Liver (tissue), 9 donors: ENCODE measurements around the gene HOXA1. TPM values are rescaled to one million over a fixed set of nuclear protein-coding genes. Genes with fewer than 3 reads are reported as not detected.

Source experiments
- DNase-seq: peaks from one replicate; pipeline ENCODE4 v3.0.0-alpha.2; 2017; ENCODE audit warnings: low spot score
- H3K27ac ChIP-seq, 2 donors: one replicate each; pipeline ENCODE4 v1.7.0; 2013; ENCODE audit warnings: inconsistent platforms in 2 of 2, low read length in 2 of 2, control low read depth in 1 of 2, low read depth in 1 of 2, mild to moderate bottlenecking in 1 of 2
- H3K27me3 ChIP-seq, 4 donors: one replicate each; pipeline versions ENCODE4 v1.6.1 to v1.7.0; 2013; ENCODE audit warnings: low read length in 3 of 4, inconsistent platforms in 1 of 4, mild to moderate bottlenecking in 1 of 4, moderate library complexity in 1 of 4; ENCODE audit not compliant: control insufficient read depth in 4 of 4, insufficient read depth in 4 of 4
- H3K36me3 ChIP-seq, 4 donors: one replicate each; pipeline versions ENCODE4 v1.6.1 to v1.7.0; 2013; ENCODE audit warnings: low read length in 3 of 4, mild to moderate bottlenecking in 3 of 4, low read depth in 1 of 4, moderate library complexity in 1 of 4; ENCODE audit not compliant: control insufficient read depth in 4 of 4, insufficient read depth in 3 of 4
- H3K4me1 ChIP-seq, 4 donors: one replicate each; pipeline versions ENCODE4 v1.6.1 to v1.7.0; 2013; ENCODE audit warnings: low read length in 3 of 4, mild to moderate bottlenecking in 3 of 4, moderate library complexity in 1 of 4; ENCODE audit not compliant: control insufficient read depth in 4 of 4, insufficient read depth in 4 of 4
- H3K4me3 ChIP-seq, 3 donors: one replicate each; pipeline versions ENCODE4 v1.6.1 to v1.7.0; 2013; ENCODE audit warnings: low read length in 3 of 3, control low read depth in 1 of 3, low read depth in 1 of 3, mild to moderate bottlenecking in 1 of 3
- H3K9ac ChIP-seq, 2 donors: one replicate each; pipeline ENCODE4 v1.7.0; 2013; ENCODE audit warnings: low read length in 2 of 2, mild to moderate bottlenecking in 2 of 2, moderate library complexity in 2 of 2, control low read depth in 1 of 2, low read depth in 1 of 2
- H3K9me3 ChIP-seq, 4 donors: one replicate each; pipeline versions ENCODE4 v1.6.1 to v1.7.0; 2013; ENCODE audit warnings: low read length in 3 of 4; ENCODE audit not compliant: control insufficient read depth in 4 of 4
- CTCF ChIP-seq: fragments of 150-350 bp; IDR thresholded peaks from 2 replicates; pipeline ENCODE4 v1.5.1; 2017; ENCODE audit warnings: improper control_type of control experiment, low read depth, low read length; ENCODE audit not compliant: missing input control
- EGR1 ChIP-seq, 2 donors: IDR thresholded peaks; 2 replicates each; pipeline ENCODE4 v1.6.1; 2016 to 2018; ENCODE audit warnings: antibody characterized with exemption in 2 of 2, low read depth in 2 of 2
- FOXA1 ChIP-seq: IDR thresholded peaks from 2 replicates; pipeline ENCODE4 v1.6.1; 2016; ENCODE audit warnings: antibody characterized with exemption
- FOXA2 ChIP-seq: IDR thresholded peaks from 2 replicates; pipeline ENCODE4 v1.6.1; 2016; ENCODE audit warnings: antibody characterized with exemption
- HNF4G ChIP-seq: IDR thresholded peaks from 2 replicates; pipeline ENCODE4 v1.6.1; 2016; ENCODE audit warnings: antibody characterized with exemption
- JUND ChIP-seq, 2 donors: IDR thresholded peaks; 2 replicates each; pipeline ENCODE4 v1.6.1; 2016; ENCODE audit warnings: antibody characterized with exemption in 2 of 2
- RAD21 ChIP-seq, 2 donors: IDR thresholded peaks; 2 replicates each; pipeline ENCODE4 v1.6.1; 2016; ENCODE audit warnings: antibody characterized with exemption in 2 of 2, mild to moderate bottlenecking in 2 of 2
- REST ChIP-seq: IDR thresholded peaks from 2 replicates; pipeline ENCODE4 v1.6.1; 2016; ENCODE audit warnings: antibody characterized with exemption, mild to moderate bottlenecking
- SP1 ChIP-seq: IDR thresholded peaks from 2 replicates; pipeline ENCODE4 v1.6.1; 2018; ENCODE audit warnings: antibody characterized with exemption, mild to moderate bottlenecking
- TAF1 ChIP-seq: conservative IDR thresholded peaks from 2 replicates; pipeline ENCODE4 v1.6.1; 2016; ENCODE audit warnings: antibody characterized with exemption, mild to moderate bottlenecking
- YY1 ChIP-seq: IDR thresholded peaks from 2 replicates; pipeline ENCODE4 v1.6.1; 2016; ENCODE audit warnings: antibody characterized with exemption, mild to moderate bottlenecking
- ZBTB33 ChIP-seq: IDR thresholded peaks from 2 replicates; pipeline ENCODE4 v1.6.1; 2016; ENCODE audit warnings: antibody characterized with exemption
- WGBS: extraction: QIAGEN DNeasy Blood & Tissue Kit; methylation state at CpG from one replicate; pipeline ENCODE4 v1.1.7; 2013; 5-methylcytosine and 5-hydroxymethylcytosine counted together
- polyA plus RNA-seq, 2 donors: library from polyadenylated mRNA; stranded (reverse) in 1 of 2; unstranded in 1 of 2; fragments of 200-250 nt in 1 of 2; fragments of >200 nt in 1 of 2; fragmentation: Nextera tagmentation in 1 of 2; extraction: Ambion mirVana in 1 of 2; gene quantifications; one replicate each; pipeline versions ENCODE4 v1.2.1 to v1.2.3, GENCODE V29; 2013 to 2015
- total RNA-seq, 2 donors: library from RNA; depleted of rRNA; stranded (reverse); fragments of >200 nt; gene quantifications; one replicate each; pipeline ENCODE4 v1.2.3, GENCODE V29; 2014
- donor health status: healthy.
- donor health status: healthy.
- donor health status: healthy.
- donor health status: healthy.
- donor health status: healthy.

Gene HOXA1
- total and polyA plus RNA-seq, 4 donors = 0.08 to 0.28 (median 0.21) TPM

- H3K27me3 ChIP-seq = peaks cover 4 to 32% (median 6%) of the 10 kb centered on the region in 4 donors
- H3K4me3 ChIP-seq = no peak overlapping the region
- H3K27ac ChIP-seq = no peak overlapping the region
- H3K36me3 ChIP-seq = no peaks in the 10 kb centered on the region
- 19% methylated on average over 68 of the region's 68 CpGs for WGBS
- DNase-seq = no peak
- H3K4me1 ChIP-seq = peaks cover 0 to 4% (median 2%) of the 10 kb centered on the region in 4 donors
- H3K9ac ChIP-seq = no peak overlapping the region
- TF ChIP-seq JUND (IDR thresholded peaks at IDR 0.05) (no peak), CTCF (no peak), SP1 (no peak), RAD21 (IDR thresholded peaks at IDR 0.05) (no peak), HNF4G (no peak), FOXA2 (no peak)
- peaks cover 0 to 4% (median 0%) of the 10 kb centered on the region in 4 donors for H3K9me3 ChIP-seq
These were observed 7.5 kb downstream of the HOXA1 start for GRCh38 chr7:27088002-27088922.

- Histone ChIP-seq H3K27me3 (peaks cover 0 to 4% (median 1%) of the 10 kb centered on the region in 4 donors), H3K4me1 (peaks cover 0 to 4% (median 2%) of the 10 kb centered on the region in 4 donors), H3K4me3 (no peak overlapping the region), H3K9ac (no peak overlapping the region), H3K36me3 (no peaks in the 10 kb centered on the region), H3K27ac (no peak overlapping the region), H3K9me3 (peaks cover 0 to 4% (median 0%) of the 10 kb centered on the region in 4 donors)
- 83% methylated on average over 2 of the region's 2 CpGs for WGBS
- no peak for DNase-seq
- no peak for TF ChIP-seq REST
- no peak for TF ChIP-seq FOXA2
- no peak for TF ChIP-seq YY1
- TF ChIP-seq SP1 = no peak
- TF ChIP-seq ZBTB33 = no peak
- no peak for TF ChIP-seq EGR1 (IDR thresholded peaks at IDR 0.05; ENCODE audit: low read depth in 2 of 2)
- TF ChIP-seq FOXA1 = no peak
- no peak for TF ChIP-seq TAF1
- TF ChIP-seq HNF4G = no peak
These were observed 12.2 kb downstream of the HOXA1 start for GRCh38 chr7:27083646-27084045.
